Loucy (cell line): Measurements from ENCODE around the gene STIMATE.

Source experiments
- EZH2phosphoT487 ChIP-seq: fragments of 200-600 bp; IDR thresholded peaks from 2 replicates; pipeline ENCODE4 v1.6.1; 2018; ENCODE audit warnings: antibody characterized with exemption, mild to moderate bottlenecking, moderate library complexity, borderline replicate concordance
- TF ChIP-seq, protein P1 (sequence below): fragments of 200-600 bp; sonication (generic); conservative IDR thresholded peaks from 2 replicates; pipeline ENCODE4 v1.5.1; 2014; ENCODE audit warnings: mild to moderate bottlenecking, antibody characterized with exemption, low read length

DNA sequence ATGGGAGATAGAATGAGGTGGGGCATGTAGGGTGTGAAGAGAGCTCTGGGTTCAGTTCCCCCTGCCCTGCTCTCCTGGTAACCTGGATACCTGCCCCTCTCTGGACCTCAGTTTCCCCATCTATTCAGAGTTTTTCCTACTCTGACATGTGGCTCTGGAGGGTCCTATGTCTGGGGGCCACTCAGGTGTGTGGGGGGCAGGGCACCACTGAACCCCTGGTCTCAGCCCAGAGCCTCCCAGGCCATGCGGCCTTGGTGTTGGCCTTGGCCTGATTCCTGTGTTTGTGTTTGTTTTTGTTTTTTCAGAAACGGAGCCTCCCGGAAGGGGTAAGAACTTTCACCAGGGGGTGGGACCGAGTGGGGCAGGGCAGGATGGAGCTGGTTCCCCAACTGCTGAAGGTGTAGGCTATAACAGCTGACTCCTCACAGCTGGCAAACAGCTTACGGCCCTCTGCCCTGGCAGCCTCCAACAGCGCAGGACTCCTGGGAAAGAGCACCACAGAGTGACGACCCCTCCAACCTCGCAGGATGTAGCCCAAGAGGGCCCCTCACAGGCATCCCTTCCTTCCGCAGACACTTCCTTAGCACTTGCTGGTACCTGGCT lies 101.9 kb downstream of the STIMATE start:
- TF ChIP-seq, protein P1, sequence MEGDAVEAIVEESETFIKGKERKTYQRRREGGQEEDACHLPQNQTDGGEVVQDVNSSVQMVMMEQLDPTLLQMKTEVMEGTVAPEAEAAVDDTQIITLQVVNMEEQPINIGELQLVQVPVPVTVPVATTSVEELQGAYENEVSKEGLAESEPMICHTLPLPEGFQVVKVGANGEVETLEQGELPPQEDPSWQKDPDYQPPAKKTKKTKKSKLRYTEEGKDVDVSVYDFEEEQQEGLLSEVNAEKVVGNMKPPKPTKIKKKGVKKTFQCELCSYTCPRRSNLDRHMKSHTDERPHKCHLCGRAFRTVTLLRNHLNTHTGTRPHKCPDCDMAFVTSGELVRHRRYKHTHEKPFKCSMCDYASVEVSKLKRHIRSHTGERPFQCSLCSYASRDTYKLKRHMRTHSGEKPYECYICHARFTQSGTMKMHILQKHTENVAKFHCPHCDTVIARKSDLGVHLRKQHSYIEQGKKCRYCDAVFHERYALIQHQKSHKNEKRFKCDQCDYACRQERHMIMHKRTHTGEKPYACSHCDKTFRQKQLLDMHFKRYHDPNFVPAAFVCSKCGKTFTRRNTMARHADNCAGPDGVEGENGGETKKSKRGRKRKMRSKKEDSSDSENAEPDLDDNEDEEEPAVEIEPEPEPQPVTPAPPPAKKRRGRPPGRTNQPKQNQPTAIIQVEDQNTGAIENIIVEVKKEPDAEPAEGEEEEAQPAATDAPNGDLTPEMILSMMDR = no peak
- TF ChIP-seq EZH2phosphoT487 = no peak
